Fibroblast of lung (primary cell): ENCODE measurements around the gene TESMIN. TPM values are rescaled to one million over a fixed set of nuclear protein-coding genes. Genes with fewer than 3 reads are reported as not detected.
A peak's percentile ranks its signal among the peaks of the same experiment; 100 is the strongest.

Source experiments
- DNase-seq, 2 donors: peaks; one replicate each; pipeline versions ENCODE4 v3.0.0 to v3.0.0-alpha.2; 2010; ENCODE audit warnings: low read depth in 2 of 2
- H2AFZ ChIP-seq: 2 replicates; pipeline ENCODE4 v1.5.1; 2012; ENCODE audit warnings: low read length, control low read depth, inconsistent platforms
- H3K27ac ChIP-seq: 2 replicates; pipeline ENCODE4 v1.5.1; 2011; ENCODE audit warnings: low read length, control low read depth; ENCODE audit not compliant: insufficient read depth
- H3K27me3 ChIP-seq: 2 replicates; pipeline ENCODE4 v1.5.1; 2011; ENCODE audit warnings: mild to moderate bottlenecking, low read length; ENCODE audit not compliant: control insufficient read depth, insufficient read depth
- H3K36me3 ChIP-seq: 2 replicates; pipeline ENCODE4 v1.5.1; 2011; ENCODE audit warnings: low read length; ENCODE audit not compliant: control insufficient read depth, insufficient read depth
- H3K4me1 ChIP-seq: 2 replicates; pipeline ENCODE4 v1.5.1; 2011; ENCODE audit warnings: low read length; ENCODE audit not compliant: control insufficient read depth, insufficient read depth; ENCODE audit errors: extremely low read depth
- H3K4me2 ChIP-seq: 2 replicates; pipeline ENCODE4 v1.5.1; 2011; ENCODE audit warnings: low read length, control low read depth; ENCODE audit not compliant: insufficient read depth; ENCODE audit errors: extremely low read depth
- H3K4me3 ChIP-seq, 4 experiments: fragments of 200-600 bp in 1 of 4; sonication (generic) in 1 of 4; replicated peaks in 1 of 4; 2 replicates each; pipeline ENCODE4 v1.5.1; 2011 to 2016; ENCODE audit warnings: low read length in 4 of 4, low read depth in 3 of 4, mild to moderate bottlenecking in 3 of 4, control low read depth in 2 of 4, inconsistent platforms in 1 of 4, mixed read lengths in 1 of 4; ENCODE audit not compliant: insufficient read depth in 1 of 4; ENCODE audit errors: control extremely low read depth in 1 of 4
- H3K79me2 ChIP-seq: 2 replicates; pipeline ENCODE4 v1.5.1; 2012; ENCODE audit warnings: mild to moderate bottlenecking, low read length, inconsistent platforms; ENCODE audit not compliant: control insufficient read depth, insufficient read depth
- H3K9ac ChIP-seq: 2 replicates; pipeline ENCODE4 v1.5.1; 2011; ENCODE audit warnings: mild to moderate bottlenecking, low read length, control low read depth; ENCODE audit not compliant: insufficient read depth
- H3K9me3 ChIP-seq: 2 replicates; pipeline ENCODE4 v1.5.1; 2012; ENCODE audit warnings: low read depth, low read length; ENCODE audit not compliant: control insufficient read depth, insufficient read depth
- H4K20me1 ChIP-seq: 2 replicates; pipeline ENCODE4 v1.5.1; 2011; ENCODE audit warnings: low read length; ENCODE audit not compliant: control insufficient read depth, insufficient read depth; ENCODE audit errors: extremely low read depth
- EZH2 ChIP-seq: IDR thresholded peaks from 2 replicates; pipeline ENCODE4 v1.5.1; 2012; ENCODE audit warnings: low read length, control low read depth, mild to moderate bottlenecking; ENCODE audit errors: missing control alignments
- polyA plus RNA-seq, 2 donors: library from polyadenylated mRNA; depleted of rRNA in 1 of 2; stranded (reverse) in 1 of 2; unstranded in 1 of 2; fragments of >200 nt; gene quantifications; 2 replicates each; pipeline ENCODE4 v1.2.1, GENCODE V29; 2011 to 2012; ENCODE audit warnings: missing spikeins in 1 of 2
- total RNA-seq: library from RNA; depleted of rRNA; stranded (reverse); fragments of >200 nt; gene quantifications from 2 replicates; pipeline ENCODE4 v1.2.1, GENCODE V29; 2014
- TF ChIP-seq, protein P1 (sequence below), 2 donors: IDR thresholded peaks in 1 of 2; conservative IDR thresholded peaks in 1 of 2; 1 replicate in 1 of 2; 2 replicates in 1 of 2; pipeline ENCODE4 v1.5.1; 2011 to 2012; ENCODE audit warnings: low read length in 2 of 2, control low read depth in 1 of 2, inconsistent platforms in 1 of 2, low read depth in 1 of 2, mild to moderate bottlenecking in 1 of 2

TESMIN gene
- total and polyA plus RNA-seq, 2 donors (not counting 1 experiment from before 2014, with no cell fraction given): 0.70 to 2.0 TPM

DNA sequence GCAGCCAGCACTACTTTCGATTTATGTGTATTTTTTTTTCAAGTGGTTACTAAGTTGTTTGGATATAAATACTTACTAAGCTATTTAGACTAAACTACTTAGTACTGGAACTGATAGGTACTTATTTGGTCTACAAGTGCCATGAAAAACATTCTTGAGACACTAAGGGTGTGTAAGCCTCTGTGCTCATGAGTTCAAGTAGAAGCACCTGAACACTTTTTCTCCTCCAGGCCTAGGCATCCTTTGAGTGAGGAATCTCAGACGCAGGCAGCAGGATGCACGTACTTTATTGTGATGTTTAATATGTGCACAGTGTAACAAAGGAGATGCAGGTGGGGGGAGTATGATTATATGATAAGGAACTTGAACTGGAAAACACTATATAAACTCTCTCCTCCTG, 7.8 kb downstream of the TESMIN start:
- no peak overlapping the region for H3K27ac ChIP-seq
- H3K4me1 ChIP-seq: peaks cover 4% of the 10 kb centered on the region
- no peaks in the 10 kb centered on the region for H3K36me3 ChIP-seq
- no peak overlapping the region for H3K4me3 ChIP-seq
- H4K20me1 ChIP-seq: no peaks in the 10 kb centered on the region
- no peak overlapping the region for H3K4me2 ChIP-seq
- no peak for DNase-seq
- H3K9me3 ChIP-seq: no peaks in the 10 kb centered on the region
- H3K79me2 ChIP-seq: no peaks in the 10 kb centered on the region
- no peaks in the 10 kb centered on the region for H3K27me3 ChIP-seq
- no peak overlapping the region for H3K9ac ChIP-seq
- TF ChIP-seq EZH2: no peak
- TF ChIP-seq, protein P1, sequence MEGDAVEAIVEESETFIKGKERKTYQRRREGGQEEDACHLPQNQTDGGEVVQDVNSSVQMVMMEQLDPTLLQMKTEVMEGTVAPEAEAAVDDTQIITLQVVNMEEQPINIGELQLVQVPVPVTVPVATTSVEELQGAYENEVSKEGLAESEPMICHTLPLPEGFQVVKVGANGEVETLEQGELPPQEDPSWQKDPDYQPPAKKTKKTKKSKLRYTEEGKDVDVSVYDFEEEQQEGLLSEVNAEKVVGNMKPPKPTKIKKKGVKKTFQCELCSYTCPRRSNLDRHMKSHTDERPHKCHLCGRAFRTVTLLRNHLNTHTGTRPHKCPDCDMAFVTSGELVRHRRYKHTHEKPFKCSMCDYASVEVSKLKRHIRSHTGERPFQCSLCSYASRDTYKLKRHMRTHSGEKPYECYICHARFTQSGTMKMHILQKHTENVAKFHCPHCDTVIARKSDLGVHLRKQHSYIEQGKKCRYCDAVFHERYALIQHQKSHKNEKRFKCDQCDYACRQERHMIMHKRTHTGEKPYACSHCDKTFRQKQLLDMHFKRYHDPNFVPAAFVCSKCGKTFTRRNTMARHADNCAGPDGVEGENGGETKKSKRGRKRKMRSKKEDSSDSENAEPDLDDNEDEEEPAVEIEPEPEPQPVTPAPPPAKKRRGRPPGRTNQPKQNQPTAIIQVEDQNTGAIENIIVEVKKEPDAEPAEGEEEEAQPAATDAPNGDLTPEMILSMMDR (conservative IDR thresholded peaks at IDR 0.05 in 1 of 2, IDR thresholded peaks at IDR 0.05 in 1 of 2; ENCODE audit: low read depth in 1 of 2, low read length in 2 of 2): no peak
- H2AFZ ChIP-seq: no peak overlapping the region

DNA sequence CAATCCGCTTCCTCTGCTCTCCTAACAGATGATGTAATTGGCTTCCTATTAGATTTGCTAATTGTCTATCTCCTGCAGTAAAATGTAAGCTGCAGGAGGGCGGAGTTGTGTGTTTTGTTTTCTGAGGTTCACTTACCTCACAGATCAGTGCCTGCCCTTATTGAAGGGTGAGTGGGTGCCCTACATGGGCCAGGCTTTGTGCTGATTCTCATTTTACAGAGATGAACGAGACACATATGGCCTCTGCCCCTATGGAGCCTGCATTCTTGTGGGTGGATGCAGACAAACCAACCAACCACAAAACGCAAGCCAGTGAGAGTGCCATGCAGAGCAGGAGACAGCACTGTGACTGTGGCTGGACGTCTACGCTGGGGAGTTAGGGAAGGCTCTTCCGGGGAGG, 9.9 kb downstream of the TESMIN start:
- Histone ChIP-seq H2AFZ (no peak overlapping the region), H3K4me2 (no peak overlapping the region), H3K4me1 (peaks cover 4% of the 10 kb centered on the region), H3K9me3 (no peaks in the 10 kb centered on the region), H3K9ac (no peak overlapping the region), H4K20me1 (no peaks in the 10 kb centered on the region), H3K27me3 (no peaks in the 10 kb centered on the region), H3K36me3 (no peaks in the 10 kb centered on the region), H3K27ac (no peak overlapping the region), H3K79me2 (no peaks in the 10 kb centered on the region), H3K4me3 (no peak overlapping the region)
- TF ChIP-seq, protein P1 (conservative IDR thresholded peaks at IDR 0.05 in 1 of 2, IDR thresholded peaks at IDR 0.05 in 1 of 2; ENCODE audit: low read depth in 1 of 2, low read length in 2 of 2): no peak
- no peak for TF ChIP-seq EZH2
- peak in 1 of 2 donors; percentile 33 for DNase-seq

DNA sequence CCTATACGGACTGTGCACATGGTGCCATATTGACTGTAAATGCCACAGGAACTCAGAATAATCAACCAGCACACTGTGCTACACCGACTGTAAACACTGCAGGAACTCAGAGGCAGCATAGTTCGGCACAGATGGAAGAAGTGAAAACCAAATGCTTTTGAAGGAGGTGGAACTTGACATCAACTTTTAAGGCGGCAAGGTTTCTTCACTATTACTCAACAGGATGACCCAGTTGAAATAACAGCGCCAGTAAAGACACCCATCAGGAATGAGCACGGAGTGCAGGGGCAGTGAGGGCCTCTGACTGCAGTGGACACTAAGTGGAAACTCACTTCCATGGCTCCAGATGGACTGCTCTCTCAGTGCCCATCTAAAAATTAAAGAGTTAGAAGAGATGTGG, 15.7 kb downstream of the TESMIN start:
- Histone ChIP-seq H2AFZ (no peak overlapping the region), H3K9ac (no peak overlapping the region), H3K27ac (no peak overlapping the region), H3K36me3 (no peaks in the 10 kb centered on the region), H3K27me3 (peaks cover 15% of the 10 kb centered on the region), H3K4me2 (no peak overlapping the region), H3K79me2 (no peaks in the 10 kb centered on the region), H3K9me3 (no peaks in the 10 kb centered on the region), H3K4me3 (no peak overlapping the region), H4K20me1 (no peaks in the 10 kb centered on the region), H3K4me1 (no peaks in the 10 kb centered on the region)
- DNase-seq: no peak
- TF ChIP-seq, protein P1 (conservative IDR thresholded peaks at IDR 0.05 in 1 of 2, IDR thresholded peaks at IDR 0.05 in 1 of 2; ENCODE audit: low read depth in 1 of 2, low read length in 2 of 2): no peak
- TF ChIP-seq EZH2: no peak
